OCI-LY3 (cell line): ENCODE measurements around the gene RPS21.

Source experiments
- CTCF ChIP-seq: fragments of 200-600, 300-600 bp; sonication (generic); IDR thresholded peaks from 2 replicates; pipeline ENCODE4 v1.5.1; 2014; ENCODE audit warnings: antibody characterized with exemption, low read length, low read depth
- EZH2phosphoT487 ChIP-seq: fragments of 200-600 bp; shearing (Covaris generic); IDR thresholded peaks from 2 replicates; pipeline ENCODE4 v1.6.1; 2018; ENCODE audit warnings: antibody characterized with exemption, mixed run types, low read depth

GRCh38 chr20:62419759-62420158, 32.9 kb downstream of the RPS21 start:
- TF ChIP-seq CTCF (no peak), EZH2phosphoT487 (no peak)
